Adrenal gland (tissue), 12 donors: ENCODE measurements around the gene ZNF654. TPM values are rescaled to one million over a fixed set of nuclear protein-coding genes. Genes with fewer than 3 reads are reported as not detected.

Experiments used
- DNase-seq, 7 donors: peaks; one replicate each; pipeline ENCODE4 v3.0.0-alpha.2; 2019 to 2020
- H3K27ac ChIP-seq, 5 donors: fragments of 200-600 bp; sonication (generic) in 4 of 5; 1 replicate in 3 of 5; 2 replicates in 2 of 5; pipeline versions ENCODE4 v1.5.1 to v1.8.0; 2016 to 2020; ENCODE audit warnings: mild to moderate bottlenecking in 1 of 5
- H3K27me3 ChIP-seq: fragments of 200-600 bp; 2 replicates; pipeline ENCODE4 v1.8.0; 2021
- H3K36me3 ChIP-seq, 2 donors: fragments of 200-600 bp; replicated peaks in 1 of 2; 1 replicate in 1 of 2; 2 replicates in 1 of 2; pipeline versions ENCODE4 v1.5.1 to v1.8.0; 2018 to 2022
- H3K4me1 ChIP-seq, 2 donors: fragments of 200-600 bp; replicated peaks in 1 of 2; 1 replicate in 1 of 2; 2 replicates in 1 of 2; pipeline versions ENCODE4 v1.5.1 to v1.8.0; 2018 to 2021
- H3K4me3 ChIP-seq, 4 donors: fragments of 200-600 bp; sonication (generic) in 3 of 4; one replicate each; pipeline ENCODE4 v1.5.1; 2016 to 2018
- H3K9me3 ChIP-seq, 3 donors: fragments of 200-600 bp; sonication (generic) in 1 of 3; replicated peaks in 1 of 3; 1 replicate in 2 of 3; 2 replicates in 1 of 3; pipeline versions ENCODE4 v1.5.1 to v1.8.0; 2016 to 2021
- CTCF ChIP-seq, 6 experiments: fragments of 450-650 bp in 4 of 6; fragments of 200-600 bp in 2 of 6; sonication (generic) in 1 of 6; IDR thresholded peaks; 1 replicate in 5 of 6; 2 replicates in 1 of 6; pipeline versions ENCODE4 v1.5.1 to v1.8.0; 2016 to 2021; ENCODE audit warnings: antibody characterized with exemption in 6 of 6, mild to moderate bottlenecking in 2 of 6, moderate library complexity in 1 of 6
- POLR2A ChIP-seq, 2 donors: fragments of 450-650 bp; IDR thresholded peaks; one replicate each; pipeline ENCODE4 v1.6.1; 2017; ENCODE audit warnings: antibody characterized with exemption in 2 of 2, mild to moderate bottlenecking in 2 of 2, moderate library complexity in 1 of 2
- WGBS, 4 donors: extraction: QIAGEN DNeasy Blood & Tissue Kit in 2 of 4; methylation state at CpG; one replicate each; pipeline versions ENCODE4 v1.1.5 to v1.1.7; 2013 to 2017; 5-methylcytosine and 5-hydroxymethylcytosine counted together
- intact Hi-C, 2 donors: fragments of 100-400 bp; cut with DNase I; formaldehyde crosslinking; loops; one replicate each; pipeline versions ENCODE4 v1.14.1 to v1.15.0; 2022 to 2023
- polyA plus RNA-seq, 3 donors: library from polyadenylated mRNA; stranded (reverse); fragments of 200-250 nt in 2 of 3; fragments of 350-450 nt in 1 of 3; fragmentation: Illumina TruSeq in 1 of 3; extraction: RNeasy Lipid Tissue Mini Kit (QIAGEN cat#74804) in 1 of 3; gene quantifications; one replicate each; pipeline ENCODE4 v1.2.3, GENCODE V29; 2013 to 2014
- total RNA-seq, 9 donors: library from RNA; depleted of rRNA in 4 of 9; stranded (reverse); fragments of >200 nt in 4 of 9; fragments of 120-200 nt in 1 of 9; fragmentation: NEBNext Ultra II Directional in 1 of 9; extraction: Animal tissue kit (Norgen Biotek cat#: 25700) in 1 of 9; gene quantifications; one replicate each; pipeline versions ENCODE4 v1.1.0 to v1.2.4, GENCODE V29; 2013 to 2023
- donor health status: healthy with polysubstance abuse.
- donor health status: Bipolar disorder and iron deficiency.
- donor health status: DM: yes; HTN: yes; CAD: no.
- donor health status: DM: no; HTN: no; CAD: no.
- donor health status: DM: no; HTN: no; CAD: no.
- donor health status: DM: yes; HTN: yes; CAD: no.

Gene ZNF654
- total and polyA plus RNA-seq, 12 donors: 2.5 to 18.6 (median 10.7) TPM

DNA sequence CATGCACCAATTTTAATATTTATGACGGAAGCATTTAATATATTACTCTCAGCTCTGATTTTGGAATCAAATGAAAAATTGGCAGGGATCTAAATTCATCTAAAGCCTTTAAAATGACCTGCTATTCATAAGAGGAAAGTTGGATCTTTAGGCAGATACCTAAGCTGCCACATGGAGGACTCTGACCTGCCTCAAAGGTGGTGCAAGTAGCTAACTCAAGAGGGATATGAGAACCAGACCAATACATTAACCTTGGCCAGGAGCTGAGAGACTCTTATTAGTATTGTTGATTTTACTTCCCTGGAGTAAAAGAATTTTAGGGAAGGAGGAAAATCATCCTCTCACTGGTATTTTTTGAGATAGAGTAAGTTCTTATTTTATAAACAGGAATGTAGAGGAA, 17.7 kb downstream of the ZNF654 start:
- Histone ChIP-seq H3K9me3 (no peaks in the 10 kb centered on the region), H3K27me3 (no peaks in the 10 kb centered on the region), H3K4me3 (no peak overlapping the region), H3K36me3 (no peaks in the 10 kb centered on the region), H3K4me1 (peaks cover 0 to 22% of the 10 kb centered on the region in 2 donors), H3K27ac (no peak overlapping the region)
- intact Hi-C loops: no loop called here
- no peak for DNase-seq
- 96 to 99% (median 97%) methylated on average over 1 of the region's 1 CpG for WGBS, 4 donors
- TF ChIP-seq POLR2A (IDR thresholded peaks at IDR 0.05) (no peak), CTCF (IDR thresholded peaks at IDR 0.05) (no peak)

DNA sequence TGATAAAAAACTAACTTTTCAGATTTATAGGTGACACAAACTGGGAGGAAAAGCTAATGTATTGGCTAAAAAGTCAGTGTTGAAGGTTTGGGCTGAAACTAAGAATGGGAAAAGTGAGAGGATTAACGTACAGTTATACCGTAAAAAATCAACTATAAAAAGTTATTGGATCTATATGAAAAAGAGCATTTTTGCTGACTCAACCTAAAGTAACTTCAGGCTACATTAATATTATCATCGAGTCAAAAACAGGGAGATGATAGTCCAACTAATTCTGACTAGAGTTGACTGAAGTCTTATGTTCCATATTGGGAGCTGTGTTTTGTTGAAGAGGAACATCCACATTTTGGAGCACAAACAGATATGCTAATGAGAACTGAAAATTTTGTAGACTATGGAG, 19.9 kb downstream of the ZNF654 start:
- peaks cover 0 to 18% of the 10 kb centered on the region in 2 donors for H3K4me1 ChIP-seq
- intact Hi-C loops: no loop called here
- WGBS, 4 donors: 95 to 98% (median 97%) methylated on average over 3 of the region's 3 CpGs

GRCh38 chr3:88082854-88083253, 23.8 kb downstream of the ZNF654 start:
- Histone ChIP-seq H3K9me3 (no peaks in the 10 kb centered on the region), H3K27ac (no peak overlapping the region), H3K4me3 (no peak overlapping the region), H3K36me3 (peaks cover 0 to 8% of the 10 kb centered on the region in 2 donors), H3K27me3 (no peaks in the 10 kb centered on the region), H3K4me1 (peaks cover 0 to 9% of the 10 kb centered on the region in 2 donors)
- WGBS, 4 donors: 88 to 92% (median 90%) methylated on average over 2 of the region's 2 CpGs
- intact Hi-C loops: no loop called here
- no peak for DNase-seq
- no peak for TF ChIP-seq POLR2A (IDR thresholded peaks at IDR 0.05)
- TF ChIP-seq CTCF (IDR thresholded peaks at IDR 0.05): no peak

More for the DNA sequence above, 19.9 kb downstream of the ZNF654 start:
- no peaks in the 10 kb centered on the region for H3K36me3 ChIP-seq
- H3K9me3 ChIP-seq: no peaks in the 10 kb centered on the region
- no peak overlapping the region for H3K27ac ChIP-seq
- DNase-seq: no peak
- no peak overlapping the region for H3K4me3 ChIP-seq
- TF ChIP-seq POLR2A (IDR thresholded peaks at IDR 0.05) (no peak), CTCF (IDR thresholded peaks at IDR 0.05) (no peak)
- H3K27me3 ChIP-seq: no peaks in the 10 kb centered on the region

- no peak for DNase-seq
- Histone ChIP-seq H3K4me1 (peaks cover 0 to 9% of the 10 kb centered on the region in 2 donors), H3K27me3 (no peaks in the 10 kb centered on the region), H3K4me3 (no peak overlapping the region), H3K36me3 (peaks cover 0 to 8% of the 10 kb centered on the region in 2 donors), H3K27ac (no peak overlapping the region), H3K9me3 (no peaks in the 10 kb centered on the region)
- TF ChIP-seq POLR2A (IDR thresholded peaks at IDR 0.05) (no peak), CTCF (IDR thresholded peaks at IDR 0.05) (no peak)
- 78 to 87% (median 83%) methylated on average over 2 of the region's 2 CpGs for WGBS, 4 donors
- intact Hi-C loops: no loop called here
Measured at GRCh38 chr3:88084097-88084501, 25.0 kb downstream of the ZNF654 start.
